SK-N-SH treated with all-trans-retinoic acid at 6 μM for 48 hours (cell line): ENCODE results near the gene IQGAP3.

ENCODE experiments used
- ATAC-seq: fragments of 200-7000 bp; cut with Tn5 transposase; 3 replicates; pipeline ENCODE4 v1.9.1; 2020; ENCODE audit warnings: mild to moderate bottlenecking, moderate library complexity
- ARNTL ChIP-seq: fragments of 450-650 bp; formaldehyde crosslinking; IDR thresholded peaks from 2 replicates; pipeline ENCODE4 v1.5.0; 2020; ENCODE audit warnings: low read depth, mild to moderate bottlenecking, moderate library complexity, borderline replicate concordance
- BACH2 ChIP-seq: fragments of 250-450 bp; sonication (Bioruptor Pico); IDR thresholded peaks from 2 replicates; pipeline ENCODE4 v1.9.0; 2021; ENCODE audit warnings: mild to moderate bottlenecking, borderline replicate concordance
- CREB5 ChIP-seq: fragments of 250-450 bp; sonication (Bioruptor Pico); IDR thresholded peaks from 2 replicates; pipeline ENCODE4 v1.5.1; 2020; ENCODE audit warnings: low read depth, mild to moderate bottlenecking, moderate library complexity
- CSDC2 ChIP-seq: fragments of 250-450 bp; sonication (Bioruptor Pico); IDR thresholded peaks from 2 replicates; pipeline ENCODE4 v1.5.0; 2020; ENCODE audit warnings: mild to moderate bottlenecking, moderate library complexity
- ESRRG ChIP-seq: fragments of 250-450 bp; sonication (Bioruptor Pico); IDR thresholded peaks from 2 replicates; pipeline ENCODE4 v1.6.1; 2021; ENCODE audit warnings: mild to moderate bottlenecking
- GLIS3 ChIP-seq: fragments of 250-450 bp; sonication (Bioruptor Pico); IDR thresholded peaks from 2 replicates; pipeline ENCODE4 v1.5.0; 2020; ENCODE audit warnings: mild to moderate bottlenecking, moderate library complexity
- ISL1 ChIP-seq: fragments of 250-450 bp; sonication (Bioruptor Pico); IDR thresholded peaks from 2 replicates; pipeline ENCODE4 v2.1.2; 2022; ENCODE audit warnings: mild to moderate bottlenecking, moderate library complexity
- OSR1 ChIP-seq: fragments of 250-450 bp; sonication (Bioruptor Pico); IDR thresholded peaks from 2 replicates; pipeline ENCODE4 v1.8.0; 2022; ENCODE audit warnings: moderate library complexity, mild to moderate bottlenecking, inconsistent platforms
- PATZ1 ChIP-seq: fragments of 250-450 bp; sonication (Bioruptor Pico); IDR thresholded peaks from 2 replicates; pipeline ENCODE4 v1.8.0; 2020; ENCODE audit warnings: mild to moderate bottlenecking, moderate library complexity, borderline replicate concordance
- POU6F1 ChIP-seq: fragments of 250-450 bp; sonication (Bioruptor Pico); IDR thresholded peaks from 2 replicates; pipeline ENCODE4 v1.8.0; 2021; ENCODE audit warnings: low read depth, mild to moderate bottlenecking, moderate library complexity, borderline replicate concordance
- PPARA ChIP-seq: fragments of 250-450 bp; sonication (Bioruptor Pico); IDR thresholded peaks from 2 replicates; pipeline ENCODE4 v1.5.0; 2020; ENCODE audit warnings: mild to moderate bottlenecking, borderline replicate concordance
- RARB ChIP-seq: fragments of 250-450 bp; sonication (Bioruptor Pico); IDR thresholded peaks from 2 replicates; pipeline ENCODE4 v1.8.0; 2021; ENCODE audit warnings: mild to moderate bottlenecking, moderate library complexity
- SNAI2 ChIP-seq: fragments of 250-450 bp; sonication (Bioruptor Pico); IDR thresholded peaks from 2 replicates; pipeline ENCODE4 v1.5.0; 2020; ENCODE audit warnings: mild to moderate bottlenecking, moderate library complexity
- TCF4 ChIP-seq: fragments of 250-450 bp; sonication (Bioruptor Pico); IDR thresholded peaks from 2 replicates; pipeline ENCODE4 v1.8.0; 2021; ENCODE audit warnings: mild to moderate bottlenecking, moderate library complexity, borderline replicate concordance
- TOX ChIP-seq: fragments of 250-450 bp; sonication (Bioruptor Pico); IDR thresholded peaks from 2 replicates; pipeline ENCODE4 v1.8.0; 2021; ENCODE audit warnings: mild to moderate bottlenecking, moderate library complexity, borderline replicate concordance
- ZC3H10 ChIP-seq: fragments of 250-450 bp; sonication (Bioruptor Pico); IDR thresholded peaks from 2 replicates; pipeline ENCODE4 v1.5.1; 2021; ENCODE audit warnings: mild to moderate bottlenecking, moderate library complexity
- ZFP3 ChIP-seq: fragments of 250-450 bp; sonication (Bioruptor Pico); IDR thresholded peaks from 2 replicates; pipeline ENCODE4 v1.5.0; 2020; ENCODE audit warnings: mild to moderate bottlenecking, moderate library complexity
- ZFP30 ChIP-seq: fragments of 450-650 bp; formaldehyde crosslinking; IDR thresholded peaks from 2 replicates; pipeline ENCODE4 v1.5.0; 2022; ENCODE audit warnings: mild to moderate bottlenecking, moderate library complexity
- ZNF565 ChIP-seq: fragments of 450-650 bp; formaldehyde crosslinking; conservative IDR thresholded peaks from 2 replicates; pipeline ENCODE4 v1.5.0; 2020; ENCODE audit warnings: low read depth, mild to moderate bottlenecking, moderate library complexity
- ZNF70 ChIP-seq: fragments of 450-650 bp; formaldehyde crosslinking; IDR thresholded peaks from 2 replicates; pipeline ENCODE4 v1.5.0; 2020; ENCODE audit warnings: mild to moderate bottlenecking, moderate library complexity
- ZNF8 ChIP-seq: fragments of 450-650 bp; formaldehyde crosslinking; IDR thresholded peaks from 2 replicates; pipeline ENCODE4 v1.5.0; 2020; ENCODE audit warnings: mild to moderate bottlenecking, moderate library complexity
- TF ChIP-seq, protein P1 (sequence below): fragments of 250-450 bp; sonication (Bioruptor Pico); IDR thresholded peaks from 2 replicates; pipeline ENCODE4 v1.5.1; 2021; ENCODE audit warnings: mild to moderate bottlenecking, moderate library complexity
- TF ChIP-seq, protein P2 (sequence below): fragments of 250-450 bp; sonication (Bioruptor Pico); IDR thresholded peaks from 2 replicates; pipeline ENCODE4 v1.5.0; 2020; ENCODE audit warnings: mild to moderate bottlenecking, moderate library complexity

IQGAP3 gene

GRCh38 chr1:156502894-156503697 is 69.3 kb downstream of the IQGAP3 start:
- TF ChIP-seq ZFP3 (CRISPR knock-in tag): peak; percentile 27; the same call in 1 of the 2 replicates
- TF ChIP-seq, protein P1, sequence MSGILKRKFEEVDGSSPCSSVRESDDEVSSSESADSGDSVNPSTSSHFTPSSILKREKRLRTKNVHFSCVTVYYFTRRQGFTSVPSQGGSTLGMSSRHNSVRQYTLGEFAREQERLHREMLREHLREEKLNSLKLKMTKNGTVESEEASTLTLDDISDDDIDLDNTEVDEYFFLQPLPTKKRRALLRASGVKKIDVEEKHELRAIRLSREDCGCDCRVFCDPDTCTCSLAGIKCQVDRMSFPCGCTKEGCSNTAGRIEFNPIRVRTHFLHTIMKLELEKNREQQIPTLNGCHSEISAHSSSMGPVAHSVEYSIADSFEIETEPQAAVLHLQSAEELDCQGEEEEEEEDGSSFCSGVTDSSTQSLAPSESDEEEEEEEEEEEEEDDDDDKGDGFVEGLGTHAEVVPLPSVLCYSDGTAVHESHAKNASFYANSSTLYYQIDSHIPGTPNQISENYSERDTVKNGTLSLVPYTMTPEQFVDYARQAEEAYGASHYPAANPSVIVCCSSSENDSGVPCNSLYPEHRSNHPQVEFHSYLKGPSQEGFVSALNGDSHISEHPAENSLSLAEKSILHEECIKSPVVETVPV: no peak
- ATAC-seq: peak; percentile 24

DNA sequence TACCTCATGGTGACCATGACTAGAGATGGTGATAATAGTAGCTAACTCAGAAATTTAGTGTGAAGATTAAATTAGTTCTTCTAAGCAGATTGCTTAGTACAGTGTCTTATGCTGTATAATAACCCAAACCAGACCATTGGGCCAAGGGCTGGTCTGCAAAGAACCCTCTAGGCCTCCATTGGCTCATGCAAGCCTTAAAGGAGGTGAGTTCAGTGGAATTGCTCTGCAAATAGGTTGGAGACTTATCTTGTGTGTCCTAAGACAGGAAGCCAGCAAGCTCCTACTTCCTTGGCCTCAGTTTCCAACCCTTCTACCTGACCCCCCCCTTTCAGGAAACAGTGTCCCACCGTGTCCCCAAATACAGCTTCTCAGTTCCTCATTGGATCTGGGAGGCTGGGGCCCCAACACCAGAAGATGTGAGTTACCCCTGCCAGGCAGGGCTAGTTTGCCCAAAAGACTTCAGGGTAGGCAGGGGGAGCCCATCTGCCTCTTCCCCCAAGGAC is 69.9 kb downstream of the IQGAP3 start:
- ATAC-seq: no peak
- TF ChIP-seq ZFP3 (CRISPR knock-in tag): no peak
- TF ChIP-seq, protein P1: no peak
- no peak for TF ChIP-seq ZC3H10
- no peak for TF ChIP-seq GLIS3
- TF ChIP-seq ARNTL (CRISPR knock-in tag): no peak

GRCh38 chr1:156500793-156501506 is 71.4 kb downstream of the IQGAP3 start:
- TF ChIP-seq RARB (no peak), ARNTL (CRISPR knock-in tag) (no peak), TOX (no peak), ZFP30 (CRISPR knock-in tag) (no peak), TCF4 (no peak), SNAI2 (CRISPR knock-in tag) (no peak), PATZ1 (peak; percentile 82), BACH2 (CRISPR knock-in tag) (no peak), ZNF565 (CRISPR knock-in tag) (no peak), ZNF8 (CRISPR knock-in tag) (no peak), PPARA (CRISPR knock-in tag) (no peak), ZFP3 (CRISPR knock-in tag) (peak; percentile 68; the same call in 1 of the 2 replicates), POU6F1 (CRISPR knock-in tag) (peak; percentile 91; the same call in 1 of the 2 replicates), OSR1 (CRISPR knock-in tag) (0 out of 2 replicates have a peak, but pooled peaks have one; percentile 47), GLIS3 (no peak), ZNF70 (CRISPR knock-in tag) (no peak), ISL1 (CRISPR knock-in tag) (no peak), CSDC2 (CRISPR knock-in tag) (no peak), CREB5 (CRISPR knock-in tag) (no peak), ZC3H10 (no peak), ESRRG (CRISPR knock-in tag) (no peak)
- TF ChIP-seq, protein P1: no peak
- TF ChIP-seq, protein P2, sequence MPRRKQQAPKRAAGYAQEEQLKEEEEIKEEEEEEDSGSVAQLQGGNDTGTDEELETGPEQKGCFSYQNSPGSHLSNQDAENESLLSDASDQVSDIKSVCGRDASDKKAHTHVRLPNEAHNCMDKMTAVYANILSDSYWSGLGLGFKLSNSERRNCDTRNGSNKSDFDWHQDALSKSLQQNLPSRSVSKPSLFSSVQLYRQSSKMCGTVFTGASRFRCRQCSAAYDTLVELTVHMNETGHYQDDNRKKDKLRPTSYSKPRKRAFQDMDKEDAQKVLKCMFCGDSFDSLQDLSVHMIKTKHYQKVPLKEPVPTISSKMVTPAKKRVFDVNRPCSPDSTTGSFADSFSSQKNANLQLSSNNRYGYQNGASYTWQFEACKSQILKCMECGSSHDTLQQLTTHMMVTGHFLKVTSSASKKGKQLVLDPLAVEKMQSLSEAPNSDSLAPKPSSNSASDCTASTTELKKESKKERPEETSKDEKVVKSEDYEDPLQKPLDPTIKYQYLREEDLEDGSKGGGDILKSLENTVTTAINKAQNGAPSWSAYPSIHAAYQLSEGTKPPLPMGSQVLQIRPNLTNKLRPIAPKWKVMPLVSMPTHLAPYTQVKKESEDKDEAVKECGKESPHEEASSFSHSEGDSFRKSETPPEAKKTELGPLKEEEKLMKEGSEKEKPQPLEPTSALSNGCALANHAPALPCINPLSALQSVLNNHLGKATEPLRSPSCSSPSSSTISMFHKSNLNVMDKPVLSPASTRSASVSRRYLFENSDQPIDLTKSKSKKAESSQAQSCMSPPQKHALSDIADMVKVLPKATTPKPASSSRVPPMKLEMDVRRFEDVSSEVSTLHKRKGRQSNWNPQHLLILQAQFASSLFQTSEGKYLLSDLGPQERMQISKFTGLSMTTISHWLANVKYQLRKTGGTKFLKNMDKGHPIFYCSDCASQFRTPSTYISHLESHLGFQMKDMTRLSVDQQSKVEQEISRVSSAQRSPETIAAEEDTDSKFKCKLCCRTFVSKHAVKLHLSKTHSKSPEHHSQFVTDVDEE: no peak
- ATAC-seq: peak; percentile 71
